HepG2 (cell line): ENCODE results near the gene ZNF488. TPM values are rescaled to one million over a fixed set of nuclear protein-coding genes. Genes with fewer than 3 reads are reported as not detected.

Source experiments
- ATAC-seq: fragments of 200-7000 bp; cut with Tn5 transposase; 3 replicates; pipeline ENCODE4 v1.9.1; 2020; ENCODE audit warnings: mild to moderate bottlenecking, moderate library complexity
- BruUV-seq: library from RNA; stranded (reverse); fragments of 400-500 nt; replicated peaks from 2 replicates; lab custom pipeline; 2021; lab: Mats Ljungman, UMichigan
- CTCF ChIA-PET: fragments of 300-600 bp; formaldehyde crosslinking; extraction: SDS; loops from one replicate; lab custom pipeline; 2021; ENCODE audit warnings: low total read pairs, inconsistent platforms, low intra/inter-chr PET ratio; lab: Yijun Ruan, JAX
- POLR2A ChIA-PET: fragments of 350-600 bp; sonication (Branson Sonifier 250); formaldehyde crosslinking; loops from one replicate; lab custom pipeline; 2020; ENCODE audit warnings: antibody characterized with exemption, inconsistent platforms; lab: Yijun Ruan, JAX
- DNase-seq: peaks from one replicate; pipeline ENCODE4 v3.0.0-alpha.2; 2015; ENCODE audit warnings: low spot score
- FAIRE-seq: peaks from 3 replicates; lab custom pipeline; 2011; peaks lifted over from hg19 to GRCh38; lab: Jason Lieb, UNC
- H2AFZ ChIP-seq: one replicate; pipeline ENCODE4 v1.6.1; 2011; ENCODE audit warnings: low read length, inconsistent platforms
- H3K27ac ChIP-seq: fragments of 300-600 bp; 3 replicates; pipeline ENCODE4 v1.8.0; 2011; ENCODE audit warnings: mixed run types, mild to moderate bottlenecking, mixed read lengths, low read length, inconsistent platforms; ENCODE audit not compliant: insufficient read depth; ENCODE audit errors: extremely low read length
- H3K27me3 ChIP-seq, 2 experiments: fragments of 200-600 bp in 1 of 2; 2 replicates in 1 of 2; 3 replicates in 1 of 2; pipeline versions ENCODE4 v1.6.0 to v1.8.0; 2011; ENCODE audit warnings: low read length in 2 of 2, mild to moderate bottlenecking in 2 of 2, moderate library complexity in 2 of 2, inconsistent platforms in 1 of 2; ENCODE audit not compliant: insufficient read depth in 2 of 2, control insufficient read depth in 1 of 2
- H3K36me3 ChIP-seq, 2 experiments: fragments of 200-600 bp in 1 of 2; replicated peaks in 1 of 2; 2 replicates in 1 of 2; 3 replicates in 1 of 2; pipeline versions ENCODE4 v1.5.1 to v1.8.0; 2011; ENCODE audit warnings: low read length in 2 of 2, inconsistent platforms in 1 of 2; ENCODE audit not compliant: insufficient read depth in 2 of 2, control insufficient read depth in 1 of 2
- H3K4me1 ChIP-seq: 2 replicates; pipeline ENCODE4 v1.5.1; 2012; ENCODE audit warnings: low read length, inconsistent platforms; ENCODE audit not compliant: insufficient read depth
- H3K4me2 ChIP-seq: 2 replicates; pipeline ENCODE4 v1.6.0; 2011; ENCODE audit warnings: low read depth, low read length, inconsistent platforms
- H3K4me3 ChIP-seq, 3 experiments: fragments of 200-600 bp in 1 of 3; sonication (generic), shearing (Covaris generic) in 1 of 3; replicated peaks in 1 of 3; 2 replicates each; pipeline ENCODE4 v1.5.1; 2011 to 2016; ENCODE audit warnings: low read length in 3 of 3, inconsistent platforms in 2 of 3, low read depth in 2 of 3, mild to moderate bottlenecking in 2 of 3, control low read depth in 1 of 3, mixed read lengths in 1 of 3; ENCODE audit not compliant: insufficient read depth in 1 of 3
- H3K79me2 ChIP-seq: one replicate; pipeline ENCODE4 v1.6.1; 2011; ENCODE audit warnings: low read length, inconsistent platforms; ENCODE audit not compliant: insufficient read depth
- H3K9ac ChIP-seq: 2 replicates; pipeline ENCODE4 v1.6.0; 2011; ENCODE audit warnings: mild to moderate bottlenecking, low read depth, low read length, inconsistent platforms; ENCODE audit not compliant: insufficient read depth
- H3K9me3 ChIP-seq: 2 replicates; pipeline ENCODE4 v1.5.1; 2012; ENCODE audit warnings: mild to moderate bottlenecking, low read length
- H4K20me1 ChIP-seq: 2 replicates; pipeline ENCODE4 v1.6.0; 2011; ENCODE audit warnings: inconsistent platforms, mild to moderate bottlenecking, low read length, moderate library complexity; ENCODE audit not compliant: insufficient read depth
- ATF6 ChIP-seq: sonication (generic); formaldehyde crosslinking; conservative IDR thresholded peaks from 2 replicates; pipeline ENCODE4 v1.4.0; 2020; ENCODE audit warnings: missing genetic modification reagents
- FOSL1 ChIP-seq: sonication (generic); formaldehyde crosslinking; IDR thresholded peaks from 2 replicates; pipeline ENCODE4 v1.9.0; 2021; ENCODE audit warnings: missing genetic modification reagents, borderline replicate concordance
- GABPA ChIP-seq, 2 experiments: IDR thresholded peaks; 2 replicates each; pipeline ENCODE4 v1.6.1; 2011 to 2016; ENCODE audit warnings: low read depth in 2 of 2, low read length in 1 of 2, missing biosample characterization in 1 of 2, missing genetic modification characterization in 1 of 2
- IRF1 ChIP-seq: sonication (generic); formaldehyde crosslinking; IDR thresholded peaks from 2 replicates; pipeline ENCODE4 v1.4.0; 2020; ENCODE audit warnings: low read depth, mild to moderate bottlenecking, missing genetic modification reagents
- IRF9 ChIP-seq: sonication (generic); formaldehyde crosslinking; IDR thresholded peaks from 2 replicates; pipeline ENCODE4 v1.8.0; 2022; ENCODE audit warnings: missing genetic modification reagents, mild to moderate bottlenecking, borderline replicate concordance
- KDM1A ChIP-seq: IDR thresholded peaks from 2 replicates; pipeline ENCODE4 v1.6.1; 2016; ENCODE audit warnings: missing compliant biosample characterization
- MAFK ChIP-seq, 2 experiments: IDR thresholded peaks in 1 of 2; conservative IDR thresholded peaks in 1 of 2; 2 replicates each; pipeline ENCODE4 v1.6.1; 2011; ENCODE audit warnings: improper control_type of control experiment in 2 of 2, low read length in 2 of 2
- MIXL1 ChIP-seq: IDR thresholded peaks from 2 replicates; pipeline ENCODE4 v1.6.1; 2016
- ZNF224 ChIP-seq: sonication (generic); formaldehyde crosslinking; IDR thresholded peaks from 2 replicates; pipeline ENCODE4 v1.5.0; 2020; ENCODE audit warnings: mild to moderate bottlenecking, missing genetic modification reagents
- ZNF260 ChIP-seq: sonication (generic); formaldehyde crosslinking; IDR thresholded peaks from 2 replicates; pipeline ENCODE4 v1.4.0; 2020; ENCODE audit warnings: missing genetic modification reagents, low read depth, mild to moderate bottlenecking, borderline replicate concordance
- ZNF329 ChIP-seq: sonication (generic); formaldehyde crosslinking; IDR thresholded peaks from 2 replicates; pipeline ENCODE4 v1.9.0; 2021; ENCODE audit warnings: low read depth, mild to moderate bottlenecking, missing genetic modification reagents
- ZNF383 ChIP-seq: sonication (generic); formaldehyde crosslinking; IDR thresholded peaks from 2 replicates; pipeline ENCODE4 v1.4.0; 2020; ENCODE audit warnings: missing genetic modification reagents, mild to moderate bottlenecking, borderline replicate concordance
- ZNF468 ChIP-seq: sonication (generic); formaldehyde crosslinking; IDR thresholded peaks from 2 replicates; pipeline ENCODE4 v1.8.0; 2022; ENCODE audit warnings: mild to moderate bottlenecking, moderate library complexity, missing genetic modification reagents
- ZNF615 ChIP-seq: sonication (generic); formaldehyde crosslinking; IDR thresholded peaks from 2 replicates; pipeline ENCODE4 v1.5.0; 2020; ENCODE audit warnings: mild to moderate bottlenecking, missing genetic modification reagents, borderline replicate concordance
- ZNF75D ChIP-seq: sonication (generic); formaldehyde crosslinking; IDR thresholded peaks from 2 replicates; pipeline ENCODE4 v1.8.1; 2023; ENCODE audit warnings: missing genetic modification reagents, mild to moderate bottlenecking, borderline replicate concordance
- ZXDC ChIP-seq: sonication (generic); formaldehyde crosslinking; IDR thresholded peaks from 2 replicates; pipeline ENCODE4 v1.5.0; 2020; ENCODE audit warnings: mild to moderate bottlenecking, missing genetic modification reagents
- WGBS: methylation state at CpG from one replicate; pipeline ENCODE4 v1.1.6; 2017; ENCODE audit warnings: low lambda C conversion rate; 5-methylcytosine and 5-hydroxymethylcytosine counted together
- in situ Hi-C: cut with HindIII; loops from 2 replicates; pipeline ENCODE4 v1.10.0; 2017; ENCODE audit warnings: low pct_unique_long_range_greater_than_20kb; ENCODE audit not compliant: extremely low pct_ligation_motif_present
- intact Hi-C: fragments of 100-400 bp; cut with micrococcal nuclease; formaldehyde crosslinking; loops from one replicate; pipeline ENCODE4 v1.10.0; 2022; ENCODE audit not compliant: unreplicated experiment
- polyA plus RNA-seq, 8 experiments: library from polyadenylated mRNA; depleted of rRNA in 3 of 8; stranded (reverse) in 7 of 8; unstranded in 1 of 8; fragments of >200 nt; fragmentation: Illumina TruSeq in 4 of 8; extraction: Trizol in 4 of 8; gene quantifications; 2 replicates each; pipeline versions ENCODE4 v1.2.1 to v1.2.3, GENCODE V29; 2011 to 2016; ENCODE audit warnings: low read depth in 4 of 8, missing spikeins in 1 of 8, mixed read lengths in 1 of 8; ENCODE audit not compliant: insufficient read depth in 1 of 8
- total RNA-seq, 5 experiments: library from RNA; depleted of rRNA; stranded (reverse); fragments of >200 nt; fragmentation: Illumina TruSeq; extraction: Trizol; gene quantifications; 2 replicates each; pipeline ENCODE4 v1.2.3, GENCODE V29; 2016; ENCODE audit warnings: low read depth in 1 of 5

The ZNF488 gene
- total and polyA plus RNA-seq, 2 of the 13 experiments (the other 11 are each of a cell fraction or from before 2014, with no cell fraction given) = 0.13 to 0.15 TPM

GRCh38 chr10:47409866-47410256 is 25.8 kb upstream of the ZNF488 start (continued):
- TF ChIP-seq ZNF468 (CRISPR knock-in tag) (no peak), ZNF75D (CRISPR knock-in tag) (no peak)
- TF ChIP-seq, all 625 proteins: peak for 0

- H3K36me3 ChIP-seq = no peaks in the 10 kb centered on the region
- no peaks in the 10 kb centered on the region for H4K20me1 ChIP-seq
- no peak overlapping the region for H2AFZ ChIP-seq
- FAIRE-seq (no peak), DNase-seq (no peak), ATAC-seq (no peak)
- 46% methylated on average over 5 of the region's 15 CpGs for WGBS
- ChIA-PET CTCF (no interaction called here), POLR2A (no interaction called here)
- H3K4me1 ChIP-seq = peaks cover 17% of the 10 kb centered on the region; the same call in 1 of the 2 replicates
- no peak overlapping the region for H3K9ac ChIP-seq
- H3K9me3 ChIP-seq = no peaks in the 10 kb centered on the region
- no peaks in the 10 kb centered on the region; a peak in 1 of 5 replicates for H3K27me3 ChIP-seq
- no peaks in the 10 kb centered on the region for H3K79me2 ChIP-seq
- no peak overlapping the region for H3K4me3 ChIP-seq
- in situ Hi-C loops (no loop called here), intact Hi-C loops (no loop called here)
- no peak overlapping the region for H3K4me2 ChIP-seq
- BruUV-seq = no TSS peak
- no peak overlapping the region for H3K27ac ChIP-seq
- TF ChIP-seq KDM1A (CRISPR knock-in tag) = no peak
- TF ChIP-seq MIXL1 = no peak
- TF ChIP-seq ZNF260 = no peak
- TF ChIP-seq ATF6 (CRISPR knock-in tag) = no peak
- TF ChIP-seq IRF1 = no peak
- TF ChIP-seq GABPA (IDR thresholded peaks at IDR 0.05; ENCODE audit: low read depth, low read length) = no peak
- no peak for TF ChIP-seq GABPA (CRISPR knock-in tag; IDR thresholded peaks at IDR 0.05; ENCODE audit: low read depth)
- no peak for TF ChIP-seq ZNF383 (CRISPR knock-in tag)
- TF ChIP-seq ZXDC = no peak
- no peak for TF ChIP-seq MAFK (conservative IDR thresholded peaks at IDR 0.05 in 1 of 2, IDR thresholded peaks at IDR 0.05 in 1 of 2; ENCODE audit: low read length in 2 of 2)
- TF ChIP-seq ZNF615 (CRISPR knock-in tag) = no peak
- TF ChIP-seq ZNF329 = no peak
- no peak for TF ChIP-seq IRF9 (CRISPR knock-in tag)
- TF ChIP-seq ZNF224 = no peak
- no peak for TF ChIP-seq FOSL1 (CRISPR knock-in tag)
Observed at GRCh38 chr10:47409171-47409865, 25.2 kb upstream of the ZNF488 start.
